Neuron (in vitro differentiated cells): Measurements from ENCODE around the gene ZRANB3.
"Not testable (repeated sequence)": the region's sequence is repeated elsewhere in the genome, so short reads cannot be mapped to it uniquely, and the experiment has no call there.

Experiments
- H2AFZ ChIP-seq: one replicate; pipeline ENCODE4 v1.6.1; 2013; ENCODE audit warnings: low read depth, mild to moderate bottlenecking, inconsistent platforms, low read length, moderate library complexity
- H3K27me3 ChIP-seq: one replicate; pipeline ENCODE4 v1.6.1; 2013; ENCODE audit warnings: low read length; ENCODE audit not compliant: insufficient read depth
- H3K36me3 ChIP-seq: one replicate; pipeline ENCODE4 v1.6.1; 2013; ENCODE audit warnings: low read length; ENCODE audit not compliant: insufficient read depth
- H3K4me1 ChIP-seq: one replicate; pipeline ENCODE4 v1.6.1; 2013; ENCODE audit warnings: low read length; ENCODE audit not compliant: insufficient read depth
- H3K4me3 ChIP-seq: 2 replicates; pipeline ENCODE4 v1.5.1; 2013; ENCODE audit warnings: mild to moderate bottlenecking, low read length, moderate library complexity
- H3K9me3 ChIP-seq: one replicate; pipeline ENCODE4 v1.6.1; 2013; ENCODE audit warnings: low read length

Gene ZRANB3

GRCh38 chr2:135386993-135387392 lies 144.0 kb downstream of the ZRANB3 start:
- no peaks in the 10 kb centered on the region for H3K36me3 ChIP-seq
- H3K4me3 ChIP-seq: no peak overlapping the region
- H2AFZ ChIP-seq: no peak overlapping the region
- no peaks in the 10 kb centered on the region for H3K9me3 ChIP-seq
- no peaks in the 10 kb centered on the region for H3K27me3 ChIP-seq
- H3K4me1 ChIP-seq: no peaks in the 10 kb centered on the region

- Histone ChIP-seq H2AFZ (no peak overlapping the region), H3K36me3 (no peaks in the 10 kb centered on the region), H3K4me3 (no peak overlapping the region), H3K4me1 (no peaks in the 10 kb centered on the region), H3K27me3 (no peaks in the 10 kb centered on the region), H3K9me3 (peaks cover 10% of the 10 kb centered on the region)
Measured at GRCh38 chr2:135378591-135378990, 152.4 kb downstream of the ZRANB3 start.

GRCh38 chr2:135373702-135374101 lies 157.3 kb downstream of the ZRANB3 start:
- Histone ChIP-seq H3K4me1 (no peaks in the 10 kb centered on the region), H3K36me3 (no peaks in the 10 kb centered on the region), H3K4me3 (no peak overlapping the region), H2AFZ (no peak overlapping the region), H3K27me3 (no peaks in the 10 kb centered on the region), H3K9me3 (peaks cover 6% of the 10 kb centered on the region)

- Histone ChIP-seq H3K9me3 (peaks cover 17% of the 10 kb centered on the region), H3K4me3 (no peak overlapping the region), H3K4me1 (no peaks in the 10 kb centered on the region), H3K36me3 (peaks cover 3% of the 10 kb centered on the region), H3K27me3 (no peaks in the 10 kb centered on the region), H2AFZ (no peak overlapping the region)
Measured at GRCh38 chr2:135349941-135350340, 181.1 kb downstream of the ZRANB3 start.

- not testable (repeated sequence) for H2AFZ ChIP-seq, H3K4me3 ChIP-seq, H3K36me3 ChIP-seq, H3K27me3 ChIP-seq, H3K4me1 ChIP-seq
- peaks cover 17% of the 10 kb centered on the region for H3K9me3 ChIP-seq
Measured at GRCh38 chr2:135348096-135348704, 182.8 kb downstream of the ZRANB3 start.

DNA sequence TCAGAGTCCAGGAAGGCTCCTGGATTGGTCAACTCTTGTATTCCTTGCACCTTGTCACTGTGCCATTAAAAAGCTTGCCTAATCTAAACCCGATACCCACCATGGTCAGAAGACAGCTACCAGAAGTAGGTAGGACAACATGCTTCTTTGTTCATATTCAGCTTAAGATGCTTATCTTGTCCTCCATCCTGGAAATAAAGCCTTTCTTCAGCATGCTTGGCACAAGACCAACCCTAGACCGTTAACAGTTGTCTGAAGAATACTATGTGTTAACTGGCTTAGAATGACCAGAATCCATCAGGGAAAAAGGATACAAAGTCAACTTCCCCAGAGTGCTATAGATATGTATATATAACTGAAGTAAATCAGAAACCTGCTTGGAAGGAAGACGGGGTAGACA lies 193.9 kb downstream of the ZRANB3 start:
- Histone ChIP-seq H3K36me3 (peaks cover 2% of the 10 kb centered on the region), H2AFZ (no peak overlapping the region), H3K4me1 (no peaks in the 10 kb centered on the region), H3K9me3 (no peaks in the 10 kb centered on the region), H3K27me3 (no peaks in the 10 kb centered on the region), H3K4me3 (no peak overlapping the region)

DNA sequence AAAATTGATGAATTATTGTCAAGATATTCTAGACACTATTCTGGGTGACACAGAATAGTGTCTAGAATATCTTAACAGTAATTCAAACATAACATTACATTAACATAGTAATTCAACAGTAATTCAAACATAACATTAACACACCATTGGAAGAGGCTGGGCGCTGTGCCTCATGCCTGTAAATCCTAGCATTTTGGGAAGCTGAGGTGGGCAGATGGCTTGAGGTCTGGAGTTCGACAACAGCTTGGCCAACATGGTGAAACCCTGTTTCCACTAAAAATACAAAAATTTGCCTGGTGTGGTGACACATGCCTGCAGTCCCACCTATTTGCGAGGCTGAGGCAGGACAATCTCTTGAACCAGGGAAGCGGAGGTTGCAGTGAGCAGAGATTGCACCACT lies 195.8 kb downstream of the ZRANB3 start:
- Histone ChIP-seq H3K9me3 (no peaks in the 10 kb centered on the region), H3K36me3 (peaks cover 2% of the 10 kb centered on the region), H3K4me1 (no peaks in the 10 kb centered on the region), H3K4me3 (no peak overlapping the region), H3K27me3 (no peaks in the 10 kb centered on the region), H2AFZ (no peak overlapping the region)

GRCh38 chr2:135327146-135327545 lies 203.9 kb downstream of the ZRANB3 start:
- no peaks in the 10 kb centered on the region for H3K27me3 ChIP-seq

GRCh38 chr2:135320465-135321355 lies 210.3 kb downstream of the ZRANB3 start:
- Histone ChIP-seq H3K27me3 (no peaks in the 10 kb centered on the region), H3K9me3 (no peaks in the 10 kb centered on the region), H3K36me3 (no peaks in the 10 kb centered on the region), H3K4me1 (no peaks in the 10 kb centered on the region), H2AFZ (no peak overlapping the region), H3K4me3 (no peak overlapping the region)

More at GRCh38 chr2:135327146-135327545, 203.9 kb downstream of the ZRANB3 start:
- Histone ChIP-seq H3K36me3 (no peaks in the 10 kb centered on the region), H3K4me3 (no peak overlapping the region), H3K9me3 (no peaks in the 10 kb centered on the region), H3K4me1 (no peaks in the 10 kb centered on the region), H2AFZ (no peak overlapping the region)

DNA sequence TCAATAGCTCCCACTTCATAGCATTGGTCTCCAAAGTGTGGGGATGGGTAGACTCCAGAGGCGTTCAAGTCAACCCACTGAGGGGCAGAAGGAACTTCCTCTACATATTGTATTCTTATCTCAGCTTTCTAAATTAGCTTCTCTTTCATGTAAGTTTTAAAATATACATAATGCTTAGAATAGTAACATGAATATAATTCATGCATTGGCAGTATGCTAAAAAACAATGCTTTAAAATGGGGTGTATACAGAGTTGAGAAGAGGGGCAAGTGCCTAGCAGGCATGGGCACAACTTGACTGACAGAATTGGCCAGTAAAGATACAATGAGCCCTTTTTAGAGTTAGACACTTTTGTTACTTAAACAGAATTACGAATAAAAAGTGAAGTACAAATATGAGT lies 212.2 kb downstream of the ZRANB3 start:
- Histone ChIP-seq H3K9me3 (no peaks in the 10 kb centered on the region), H2AFZ (no peak overlapping the region), H3K4me3 (no peak overlapping the region), H3K36me3 (no peaks in the 10 kb centered on the region), H3K4me1 (no peaks in the 10 kb centered on the region), H3K27me3 (no peaks in the 10 kb centered on the region)

- no peaks in the 10 kb centered on the region for H3K9me3 ChIP-seq
- no peaks in the 10 kb centered on the region for H3K27me3 ChIP-seq
- no peak overlapping the region for H3K4me3 ChIP-seq
- no peaks in the 10 kb centered on the region for H3K4me1 ChIP-seq
- H3K36me3 ChIP-seq: no peaks in the 10 kb centered on the region
- no peak overlapping the region for H2AFZ ChIP-seq
Measured at GRCh38 chr2:135317375-135317774, 213.6 kb downstream of the ZRANB3 start.

GRCh38 chr2:135311962-135312361 lies 219.1 kb downstream of the ZRANB3 start:
- H3K9me3 ChIP-seq: peaks cover 3% of the 10 kb centered on the region
- H3K4me3 ChIP-seq: no peak overlapping the region
- H2AFZ ChIP-seq: no peak overlapping the region
- H3K36me3 ChIP-seq: no peaks in the 10 kb centered on the region
- no peaks in the 10 kb centered on the region for H3K4me1 ChIP-seq
- H3K27me3 ChIP-seq: no peaks in the 10 kb centered on the region

- Histone ChIP-seq H3K4me1 (no peaks in the 10 kb centered on the region), H3K9me3 (peaks cover 3% of the 10 kb centered on the region), H3K36me3 (no peaks in the 10 kb centered on the region), H3K27me3 (no peaks in the 10 kb centered on the region), H3K4me3 (no peak overlapping the region), H2AFZ (no peak overlapping the region)
Measured at GRCh38 chr2:135311268-135311667, 219.8 kb downstream of the ZRANB3 start.
